Measurements from ENCODE around the gene CIRBP.

Gene CIRBP

DNA sequence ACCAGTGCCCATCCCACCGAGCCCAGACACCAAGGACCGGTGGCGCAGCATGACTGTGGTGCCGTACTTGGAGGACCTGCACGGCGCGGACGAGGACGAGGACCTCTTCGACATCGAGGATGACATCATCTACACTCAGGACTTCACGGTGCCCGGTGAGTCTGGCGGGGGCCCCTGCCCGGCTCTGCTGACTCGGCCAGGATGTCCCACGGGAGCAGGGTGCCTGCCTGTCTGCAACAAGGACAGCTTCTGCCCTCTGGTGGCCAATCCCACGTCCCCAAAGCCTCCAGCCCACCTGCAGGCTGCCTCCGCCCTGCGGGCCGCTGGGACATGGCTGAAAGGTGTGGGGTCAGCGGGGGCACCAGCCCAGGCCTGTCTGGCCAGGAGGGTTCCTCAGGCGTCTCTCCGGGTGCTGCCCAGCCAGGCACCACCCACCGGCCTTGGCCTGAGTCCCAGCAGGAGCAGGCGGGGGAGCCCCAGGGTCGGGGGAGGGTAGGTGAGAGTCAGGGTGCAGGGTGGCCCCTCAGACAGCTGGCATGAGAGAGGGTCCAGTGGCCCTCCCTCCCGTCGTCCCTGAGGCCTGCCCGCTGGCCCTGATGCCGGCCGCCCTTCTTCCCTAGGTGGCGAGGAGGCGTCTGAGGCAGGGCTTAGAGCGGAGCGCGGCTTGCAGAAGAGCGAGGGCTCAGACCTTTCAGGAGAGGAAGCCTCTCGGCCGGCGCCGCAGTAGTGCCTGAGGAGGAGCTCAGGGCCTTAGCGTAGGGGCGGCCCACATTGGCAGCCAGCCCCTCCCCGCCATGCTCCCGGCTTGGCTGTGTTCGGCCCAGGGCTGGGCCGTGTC is 45.9 kb upstream of the CIRBP start:
- DNase-seq (ENCODE audit: low read depth, low spot score): no peak
- peaks cover 92% of the 10 kb centered on the region for H3K36me3 ChIP-seq (ENCODE audit: insufficient read depth, insufficient read length, low read length)
- no peaks in the 10 kb centered on the region for H3K9me3 ChIP-seq (ENCODE audit: insufficient read depth, low read length)
- TF ChIP-seq ZNF274 (IDR thresholded peaks at IDR 0.05; ENCODE audit: low read depth, low read length) (no peak), YY1 (IDR thresholded peaks at IDR 0.05; ENCODE audit: insufficient read depth, insufficient read length) (no peak), SUZ12 (IDR thresholded peaks at IDR 0.05; ENCODE audit: extremely low read depth, insufficient read depth, insufficient read length) (no peak)
- peaks cover 22% of the 10 kb centered on the region for H3K4me1 ChIP-seq (ENCODE audit: insufficient read depth, insufficient read length)
- no peak overlapping the region for H3K9ac ChIP-seq (ENCODE audit: insufficient read length, low read depth)
- H3K27me3 ChIP-seq (ENCODE audit: insufficient read depth, insufficient read length): no peaks in the 10 kb centered on the region
- no peak overlapping the region for H3K4me3 ChIP-seq (ENCODE audit: insufficient read length, low read depth)

- DNase-seq (ENCODE audit: low read depth, low spot score): no peak
- H3K9ac ChIP-seq (ENCODE audit: insufficient read length, low read depth): peak overlapping the region; percentile 16
- H3K9me3 ChIP-seq (ENCODE audit: insufficient read depth, low read length): no peaks in the 10 kb centered on the region
- peaks cover 20% of the 10 kb centered on the region for H3K4me1 ChIP-seq (ENCODE audit: insufficient read depth, insufficient read length)
- TF ChIP-seq SUZ12 (IDR thresholded peaks at IDR 0.05; ENCODE audit: extremely low read depth, insufficient read depth, insufficient read length) (no peak), ZNF274 (IDR thresholded peaks at IDR 0.05; ENCODE audit: low read depth, low read length) (no peak), YY1 (IDR thresholded peaks at IDR 0.05; ENCODE audit: insufficient read depth, insufficient read length) (no peak)
- no peaks in the 10 kb centered on the region for H3K27me3 ChIP-seq (ENCODE audit: insufficient read depth, insufficient read length)
- no peak overlapping the region for H3K4me3 ChIP-seq (ENCODE audit: insufficient read length, low read depth)
- peaks cover 90% of the 10 kb centered on the region for H3K36me3 ChIP-seq (ENCODE audit: insufficient read depth, insufficient read length, low read length)
Observed at GRCh38 chr19:1224047-1224825, 44.9 kb upstream of the CIRBP start.

DNA sequence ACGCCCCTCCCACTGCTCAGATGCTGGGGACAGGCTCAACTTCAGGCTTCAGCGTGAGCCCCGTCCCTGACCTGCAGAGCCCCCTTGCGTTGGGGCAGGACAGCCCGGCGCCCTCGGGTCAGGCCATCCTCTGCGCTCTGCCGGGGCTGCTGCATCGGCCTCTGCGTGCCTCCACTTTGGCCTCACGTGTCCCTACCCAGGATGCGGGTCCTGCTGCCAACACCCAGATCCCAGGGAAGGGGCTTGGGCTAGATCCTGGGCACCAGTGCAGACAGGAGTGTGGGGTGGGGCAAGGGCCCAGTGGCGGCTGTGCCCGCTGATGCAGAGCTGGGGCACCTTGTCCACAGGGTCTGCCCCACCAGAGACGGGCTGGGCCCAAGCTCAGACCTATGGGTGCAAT is 44.3 kb upstream of the CIRBP start:
- DNase-seq (ENCODE audit: low read depth, low spot score): no peak
- Histone ChIP-seq H3K4me1 (ENCODE audit: insufficient read depth, insufficient read length) (peaks cover 20% of the 10 kb centered on the region), H3K27me3 (ENCODE audit: insufficient read depth, insufficient read length) (no peaks in the 10 kb centered on the region), H3K36me3 (ENCODE audit: insufficient read depth, insufficient read length, low read length) (peaks cover 89% of the 10 kb centered on the region), H3K9me3 (ENCODE audit: insufficient read depth, low read length) (no peaks in the 10 kb centered on the region), H3K4me3 (ENCODE audit: insufficient read length, low read depth) (no peak overlapping the region), H3K9ac (ENCODE audit: insufficient read length, low read depth) (no peak overlapping the region)
- TF ChIP-seq ZNF274 (IDR thresholded peaks at IDR 0.05; ENCODE audit: low read depth, low read length) (no peak), SUZ12 (IDR thresholded peaks at IDR 0.05; ENCODE audit: extremely low read depth, insufficient read depth, insufficient read length) (no peak), YY1 (IDR thresholded peaks at IDR 0.05; ENCODE audit: insufficient read depth, insufficient read length) (no peak)

GRCh38 chr19:1225440-1226226 is 43.5 kb upstream of the CIRBP start:
- Histone ChIP-seq H3K36me3 (ENCODE audit: insufficient read depth, insufficient read length, low read length) (peaks cover 87% of the 10 kb centered on the region), H3K27me3 (ENCODE audit: insufficient read depth, insufficient read length) (no peaks in the 10 kb centered on the region), H3K4me1 (ENCODE audit: insufficient read depth, insufficient read length) (peaks cover 23% of the 10 kb centered on the region), H3K9me3 (ENCODE audit: insufficient read depth, low read length) (no peaks in the 10 kb centered on the region), H3K4me3 (ENCODE audit: insufficient read length, low read depth) (no peak overlapping the region), H3K9ac (ENCODE audit: insufficient read length, low read depth) (no peak overlapping the region)
- TF ChIP-seq ZNF274 (IDR thresholded peaks at IDR 0.05; ENCODE audit: low read depth, low read length) (no peak), YY1 (IDR thresholded peaks at IDR 0.05; ENCODE audit: insufficient read depth, insufficient read length) (no peak), SUZ12 (IDR thresholded peaks at IDR 0.05; ENCODE audit: extremely low read depth, insufficient read depth, insufficient read length) (no peak)
- no peak for DNase-seq (ENCODE audit: low read depth, low spot score)

DNA sequence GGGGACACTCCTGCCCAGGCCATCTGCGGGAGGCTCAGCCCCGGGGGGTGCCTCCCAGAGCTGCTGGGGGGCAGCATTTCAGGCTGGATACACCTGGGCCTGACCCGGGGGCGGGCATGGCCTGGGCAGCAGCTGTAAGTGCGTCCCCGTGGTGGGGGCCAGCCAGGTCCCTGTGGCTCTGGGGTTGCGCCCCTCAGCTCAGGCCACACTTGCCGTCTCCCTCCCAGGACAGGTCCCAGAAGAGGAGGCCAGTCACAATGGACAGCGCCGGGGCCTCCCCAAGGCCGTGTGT is 43.0 kb upstream of the CIRBP start:
- Histone ChIP-seq H3K36me3 (ENCODE audit: insufficient read depth, insufficient read length, low read length) (peaks cover 82% of the 10 kb centered on the region), H3K4me1 (ENCODE audit: insufficient read depth, insufficient read length) (peaks cover 24% of the 10 kb centered on the region), H3K9ac (ENCODE audit: insufficient read length, low read depth) (no peak overlapping the region), H3K9me3 (ENCODE audit: insufficient read depth, low read length) (no peaks in the 10 kb centered on the region), H3K4me3 (ENCODE audit: insufficient read length, low read depth) (no peak overlapping the region), H3K27me3 (ENCODE audit: insufficient read depth, insufficient read length) (no peaks in the 10 kb centered on the region)
- no peak for DNase-seq (ENCODE audit: low read depth, low spot score)
- TF ChIP-seq YY1 (IDR thresholded peaks at IDR 0.05; ENCODE audit: insufficient read depth, insufficient read length): no peak
- TF ChIP-seq SUZ12 (IDR thresholded peaks at IDR 0.05; ENCODE audit: extremely low read depth, insufficient read depth, insufficient read length): no peak
- TF ChIP-seq ZNF274 (IDR thresholded peaks at IDR 0.05; ENCODE audit: low read depth, low read length): no peak

DNA sequence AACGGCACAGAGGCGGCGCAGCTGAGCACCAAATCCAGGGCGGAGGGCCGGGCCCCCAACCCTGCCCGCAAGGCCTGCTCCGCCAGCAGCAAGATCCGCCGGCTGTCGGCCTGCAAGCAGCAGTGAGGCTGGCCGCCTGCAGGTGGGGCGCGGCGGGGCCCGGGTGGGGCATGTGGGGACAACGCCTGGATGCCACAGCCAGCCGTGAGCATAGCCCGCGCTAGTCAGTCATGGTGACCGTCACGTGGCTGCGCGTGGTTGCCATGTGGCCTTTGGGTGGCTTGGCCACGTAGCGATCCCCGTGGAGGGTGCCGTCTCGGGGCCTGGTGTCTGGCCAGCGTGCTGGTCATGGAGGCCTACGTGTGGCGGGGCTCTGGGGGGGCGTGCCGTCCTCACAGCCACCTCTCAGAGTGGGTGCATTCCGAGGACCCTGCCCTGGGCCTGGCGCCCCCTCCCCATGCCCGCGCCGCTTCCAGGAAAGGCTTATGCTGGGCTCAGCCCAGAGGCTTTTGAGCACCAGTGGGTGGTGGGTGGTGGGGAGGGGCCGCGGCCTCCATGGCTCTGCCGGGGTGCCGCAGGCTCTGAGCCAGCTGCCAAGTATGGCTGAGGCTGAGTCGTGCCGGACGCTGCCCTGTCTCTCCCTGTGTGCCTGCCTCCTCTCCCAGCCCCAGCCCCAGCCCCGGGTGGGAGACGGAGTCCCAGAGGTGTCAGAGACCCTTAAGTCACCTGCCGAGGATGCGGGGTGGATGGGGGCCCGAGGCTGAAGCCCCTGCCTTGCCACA is 42.4 kb upstream of the CIRBP start:
- Histone ChIP-seq H3K4me3 (ENCODE audit: insufficient read length, low read depth) (no peak overlapping the region), H3K36me3 (ENCODE audit: insufficient read depth, insufficient read length, low read length) (peaks cover 80% of the 10 kb centered on the region), H3K9me3 (ENCODE audit: insufficient read depth, low read length) (no peaks in the 10 kb centered on the region), H3K4me1 (ENCODE audit: insufficient read depth, insufficient read length) (peaks cover 24% of the 10 kb centered on the region), H3K9ac (ENCODE audit: insufficient read length, low read depth) (no peak overlapping the region), H3K27me3 (ENCODE audit: insufficient read depth, insufficient read length) (no peaks in the 10 kb centered on the region)
- no peak for DNase-seq (ENCODE audit: low read depth, low spot score)
- no peak for TF ChIP-seq YY1 (IDR thresholded peaks at IDR 0.05; ENCODE audit: insufficient read depth, insufficient read length)
- TF ChIP-seq SUZ12 (IDR thresholded peaks at IDR 0.05; ENCODE audit: extremely low read depth, insufficient read depth, insufficient read length): no peak
- TF ChIP-seq ZNF274 (IDR thresholded peaks at IDR 0.05; ENCODE audit: low read depth, low read length): no peak
